Measurements from ENCODE around the gene APC2.
"Not testable (repeated sequence)": the region's sequence is repeated elsewhere in the genome, so short reads cannot be mapped to it uniquely, and the experiment has no call there.

The APC2 gene

GRCh38 chr19:1467490-1468273 lies 17.8 kb downstream of the APC2 start:
- DNase-seq = no peak

- DNase-seq = no peak
Measured at GRCh38 chr19:1468274-1468820, 18.4 kb downstream of the APC2 start.

- DNase-seq = peak; percentile 46
Measured at GRCh38 chr19:1468821-1469254, 18.9 kb downstream of the APC2 start.

- DNase-seq = peak; percentile 44
Measured at GRCh38 chr19:1469255-1470054, 19.5 kb downstream of the APC2 start.

- DNase-seq = no peak
Measured at GRCh38 chr19:1470055-1470304, 20.1 kb downstream of the APC2 start.

- DNase-seq = peak; percentile 88
Measured at GRCh38 chr19:1470305-1471009, 20.5 kb downstream of the APC2 start.

GRCh38 chr19:1471010-1471514 lies 21.1 kb downstream of the APC2 start:
- peak; percentile 48 for DNase-seq

- peak; percentile 49 for DNase-seq
Measured at GRCh38 chr19:1471515-1472160, 21.7 kb downstream of the APC2 start.

- no peak for DNase-seq
Measured at GRCh38 chr19:1472231-1473084, 22.5 kb downstream of the APC2 start.

GRCh38 chr19:1473085-1473851 lies 23.3 kb downstream of the APC2 start:
- no peak for DNase-seq

- no peak for DNase-seq
Measured at GRCh38 chr19:1474011-1474764, 24.3 kb downstream of the APC2 start.

- no peak for DNase-seq
Measured at GRCh38 chr19:1474765-1475351, 24.9 kb downstream of the APC2 start.

GRCh38 chr19:1475751-1476437 lies 26.0 kb downstream of the APC2 start:
- no peak for DNase-seq

- DNase-seq = not testable (repeated sequence)
Measured at GRCh38 chr19:1477056-1477455, 27.1 kb downstream of the APC2 start.

GRCh38 chr19:1478934-1479707 lies 29.2 kb downstream of the APC2 start, which contains the start of gene C19orf25:
TSS of gene C19orf25 (minus strand) at chr19:1479215. CDS start at chr19:1478903, 312 bp downstream.
- peak; percentile 95 for DNase-seq

GRCh38 chr19:1481224-1481892 lies 31.4 kb downstream of the APC2 start:
- DNase-seq = no peak

GRCh38 chr19:1481893-1482360 lies 32.0 kb downstream of the APC2 start:
- DNase-seq = no peak

All from CD4-positive, alpha-beta T cell treated with Interleukin-17A for 4 hours (primary cell).